GM23248 (cell line): ENCODE measurements around the gene L3MBTL2.

Experiments used
- EZH2 ChIP-seq: fragments of 200-600 bp; sonication (generic); IDR thresholded peaks from 2 replicates; pipeline ENCODE4 v1.6.1; 2018; ENCODE audit warnings: antibody characterized with exemption, mild to moderate bottlenecking; ENCODE audit not compliant: insufficient read depth, poor library complexity, severe bottlenecking
- EZH2phosphoT487 ChIP-seq: fragments of 200-600 bp; sonication (generic); IDR thresholded peaks from 2 replicates; pipeline ENCODE4 v1.6.1; 2018; ENCODE audit warnings: antibody characterized with exemption, moderate library complexity, mild to moderate bottlenecking, low read depth; ENCODE audit not compliant: insufficient read depth

- TF ChIP-seq EZH2 (no peak), EZH2phosphoT487 (no peak)
Measured at GRCh38 chr22:41257696-41258095, 52.6 kb downstream of the L3MBTL2 start.
